Activated T-cell treated with anti-CD3 and anti-CD28 coated beads, Interleukin-2, amount 50 U/mL, for 4 hours (primary cell): ENCODE measurements around the gene ELFN1. TPM values are rescaled to one million over a fixed set of nuclear protein-coding genes. Genes with fewer than 3 reads are reported as not detected.
A peak's percentile ranks its signal among the peaks of the same experiment; 100 is the strongest.

ENCODE experiments used
- ATAC-seq, 2 donors: fragments of 200-7000 bp; cut with Tn5 transposase; one replicate each; pipeline ENCODE4 v1.10.0; 2021
- DNase-seq: peaks from one replicate; pipeline ENCODE4 v3.0.0-alpha.2; 2020
- H3K27me3 Mint-ChIP-seq: one replicate; pipeline ENCODE4 v1.8.0; 2021; ENCODE audit warnings: low read depth, mixed read lengths
- H3K36me3 Mint-ChIP-seq: one replicate; pipeline ENCODE4 v1.8.0; 2022; ENCODE audit warnings: mixed read lengths; ENCODE audit not compliant: insufficient read depth
- H3K4me1 Mint-ChIP-seq: one replicate; pipeline ENCODE4 v1.8.0; 2021; ENCODE audit warnings: low read depth, mixed read lengths
- H3K4me3 Mint-ChIP-seq: one replicate; pipeline ENCODE4 v1.8.0; 2021; ENCODE audit warnings: mild to moderate bottlenecking, moderate library complexity, mixed read lengths
- H3K9me3 Mint-ChIP-seq: one replicate; pipeline ENCODE4 v1.8.0; 2021; ENCODE audit warnings: mixed read lengths
- total RNA-seq, 3 donors: library from RNA; stranded (reverse); gene quantifications; one replicate each; pipeline ENCODE4 v1.2.1, GENCODE V29; 2021

Gene ELFN1
- total RNA-seq, 3 donors from 2014 or later, result 0.11 to 0.13 (median 0.13) TPM

DNA sequence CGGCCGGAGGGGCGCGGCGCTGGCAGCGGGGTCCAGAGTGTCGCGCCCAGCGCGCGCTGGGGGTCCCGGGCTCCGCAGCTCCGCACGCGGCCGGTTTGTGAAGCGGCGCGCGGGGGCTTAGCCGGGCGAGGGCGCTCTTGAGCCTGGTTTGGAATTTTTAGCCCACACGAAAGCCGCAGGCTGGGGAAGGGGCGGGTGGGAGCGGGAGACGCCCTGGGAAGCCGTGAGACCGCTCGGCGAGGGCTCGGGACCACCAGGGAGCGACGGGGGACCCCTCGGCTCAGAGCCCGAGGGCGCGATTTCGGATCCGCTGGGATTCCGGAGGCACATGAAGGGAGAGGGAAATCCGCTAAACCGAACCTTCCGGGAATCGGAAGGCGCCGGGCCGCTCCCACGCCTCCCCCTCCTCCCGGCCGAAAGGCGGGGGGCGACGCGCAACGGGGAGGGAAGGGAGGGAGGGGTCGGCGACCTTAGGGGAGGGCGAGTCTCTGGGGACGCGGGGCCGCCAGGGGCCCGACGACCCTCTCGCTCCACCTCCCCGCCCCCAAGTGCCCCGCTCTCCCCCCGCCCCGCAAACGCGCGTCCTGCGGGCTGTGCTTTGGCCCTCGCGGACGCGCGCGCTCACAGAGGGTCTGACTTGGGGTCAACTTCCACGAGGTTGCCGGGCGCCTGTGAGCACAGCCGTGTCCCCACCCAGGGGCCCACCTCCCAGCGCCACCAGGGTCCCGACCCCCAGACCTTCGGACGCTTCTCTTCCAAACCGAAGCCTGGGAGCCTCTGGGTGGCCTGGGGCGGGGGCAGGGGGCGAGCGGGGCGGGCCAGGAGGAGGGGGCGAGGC, 5.1 kb upstream of the ELFN1 start:
- DNase-seq, result peak; percentile 46
- Mint-ChIP-seq H3K9me3 (no peaks in the 10 kb centered on the region), H3K27me3 (peaks cover 40% of the 10 kb centered on the region), H3K4me1 (peaks cover 11% of the 10 kb centered on the region), H3K4me3 (no peak overlapping the region), H3K36me3 (no peaks in the 10 kb centered on the region)
- peak; percentile 16 to 25 for ATAC-seq

DNA sequence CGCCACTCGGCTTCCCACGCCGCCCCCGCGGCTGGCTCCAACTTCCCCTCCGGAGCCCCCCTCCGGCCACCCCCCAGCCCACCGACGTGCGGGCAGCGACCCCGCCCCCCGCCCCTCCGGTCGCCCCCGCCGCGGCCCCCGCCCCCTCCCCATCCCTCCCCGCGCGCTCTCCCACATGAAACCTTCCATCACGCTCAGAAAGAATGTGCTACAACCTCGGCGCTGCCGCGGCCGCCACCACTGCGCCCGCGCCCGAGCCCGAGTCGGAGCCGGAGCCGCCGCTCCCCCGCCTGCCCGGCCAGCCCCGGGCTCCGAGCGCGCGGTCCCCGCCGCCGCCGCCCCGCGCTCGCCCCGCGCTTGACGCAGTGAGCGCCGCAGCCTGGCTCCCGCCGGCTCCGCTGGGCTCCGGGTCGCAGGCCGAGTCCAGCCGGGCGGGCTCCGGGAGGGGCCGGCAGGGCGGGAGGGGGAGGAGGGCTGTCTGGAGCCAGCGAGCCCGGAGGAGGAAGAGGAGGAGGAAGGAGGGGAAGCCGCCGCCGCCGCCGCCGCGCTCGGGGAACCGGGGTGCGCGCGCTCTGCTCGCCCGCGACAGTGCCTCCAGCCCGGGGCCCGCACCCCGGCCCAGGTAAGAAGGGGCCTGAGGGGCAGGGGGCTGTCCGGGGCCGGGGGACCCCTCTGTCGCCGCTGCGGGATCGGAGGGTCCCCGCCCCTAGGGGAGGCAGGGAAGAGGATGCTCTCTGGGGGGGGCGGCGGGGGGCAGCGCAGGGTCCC, 4.3 kb upstream of the ELFN1 start:
- DNase-seq, result no peak

DNA sequence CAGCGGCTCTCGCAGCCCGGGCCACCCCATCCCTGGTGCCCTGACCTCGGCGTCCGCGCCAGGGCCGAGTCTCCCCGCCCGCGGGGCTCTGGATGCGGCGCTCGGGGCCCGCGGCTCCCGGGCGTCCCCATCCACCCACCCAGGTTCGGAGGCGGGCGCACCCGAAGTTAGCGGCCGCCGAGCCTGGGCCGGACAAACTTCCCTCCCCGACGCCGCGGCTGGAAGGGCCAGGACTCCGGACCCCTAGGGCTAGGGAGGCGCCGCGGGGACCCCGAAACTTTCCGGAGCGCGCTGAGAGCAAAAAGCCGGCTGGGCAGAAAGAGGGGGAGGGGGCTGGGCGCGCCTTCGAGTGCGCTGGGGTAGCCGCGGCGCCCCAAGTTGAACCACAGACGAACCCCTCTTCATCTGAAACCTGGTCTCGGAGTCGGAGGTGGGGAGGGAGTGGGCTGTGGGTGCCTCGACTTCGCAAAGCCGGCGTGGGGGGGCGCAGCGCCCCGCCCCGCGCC, 3.7 kb upstream of the ELFN1 start:
- no peak overlapping the region for H3K4me3 Mint-ChIP-seq
- peak in 1 of 2 donors; percentile 21 for ATAC-seq
- H3K9me3 Mint-ChIP-seq, result no peaks in the 10 kb centered on the region
- H3K4me1 Mint-ChIP-seq, result peaks cover 11% of the 10 kb centered on the region
- no peak for DNase-seq
- H3K36me3 Mint-ChIP-seq, result no peaks in the 10 kb centered on the region
- H3K27me3 Mint-ChIP-seq, result peaks cover 39% of the 10 kb centered on the region

More for the DNA sequence above, 4.3 kb upstream of the ELFN1 start:
- H3K4me1 Mint-ChIP-seq, result peaks cover 11% of the 10 kb centered on the region
- H3K27me3 Mint-ChIP-seq, result peaks cover 33% of the 10 kb centered on the region
- H3K9me3 Mint-ChIP-seq, result no peaks in the 10 kb centered on the region
- no peak overlapping the region for H3K4me3 Mint-ChIP-seq
- peak; percentile 25 to 31 for ATAC-seq
- no peaks in the 10 kb centered on the region for H3K36me3 Mint-ChIP-seq

DNA sequence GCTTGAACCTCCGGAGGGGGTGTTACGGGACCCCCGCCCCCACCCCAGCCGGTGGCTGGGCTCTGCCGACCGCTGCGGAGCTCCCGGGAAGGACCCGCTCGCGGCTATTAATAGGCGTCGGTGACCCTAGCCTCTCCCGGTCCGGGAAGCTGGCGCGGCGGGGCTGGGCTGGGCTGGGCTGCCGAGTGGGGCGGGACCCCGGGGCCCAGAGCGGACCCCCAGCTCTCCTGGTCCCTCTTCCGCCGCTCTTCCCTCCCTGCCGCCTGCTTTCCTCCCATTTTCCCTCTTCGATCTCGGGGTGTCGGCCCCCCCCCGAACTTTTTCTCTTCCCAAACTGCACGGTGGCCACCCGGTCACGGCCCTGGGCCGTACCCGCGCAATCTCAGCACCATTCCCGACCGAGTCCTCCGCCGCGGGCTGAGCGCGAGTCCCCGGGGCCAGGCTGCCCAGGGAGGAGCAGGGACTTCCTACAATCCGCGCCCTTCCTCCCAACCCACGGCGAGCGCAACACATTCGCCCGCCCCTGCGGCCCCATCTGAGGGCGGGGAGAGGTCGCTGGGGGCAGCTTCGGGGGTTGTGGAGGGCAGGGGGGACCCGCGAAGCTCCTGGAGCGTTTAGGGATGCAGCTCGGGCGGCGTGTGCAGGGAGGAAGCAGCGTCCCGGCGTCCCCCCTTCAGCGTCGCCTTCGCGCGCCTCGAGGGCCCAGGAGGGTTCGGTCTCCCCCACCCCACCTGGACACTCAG, 3.1 kb upstream of the ELFN1 start:
- H3K4me1 Mint-ChIP-seq, result peaks cover 11% of the 10 kb centered on the region
- ATAC-seq, result no peak
- H3K4me3 Mint-ChIP-seq, result peak overlapping the region; percentile 63
- peaks cover 40% of the 10 kb centered on the region for H3K27me3 Mint-ChIP-seq
- no peaks in the 10 kb centered on the region for H3K9me3 Mint-ChIP-seq
- no peak for DNase-seq
- no peaks in the 10 kb centered on the region for H3K36me3 Mint-ChIP-seq

DNA sequence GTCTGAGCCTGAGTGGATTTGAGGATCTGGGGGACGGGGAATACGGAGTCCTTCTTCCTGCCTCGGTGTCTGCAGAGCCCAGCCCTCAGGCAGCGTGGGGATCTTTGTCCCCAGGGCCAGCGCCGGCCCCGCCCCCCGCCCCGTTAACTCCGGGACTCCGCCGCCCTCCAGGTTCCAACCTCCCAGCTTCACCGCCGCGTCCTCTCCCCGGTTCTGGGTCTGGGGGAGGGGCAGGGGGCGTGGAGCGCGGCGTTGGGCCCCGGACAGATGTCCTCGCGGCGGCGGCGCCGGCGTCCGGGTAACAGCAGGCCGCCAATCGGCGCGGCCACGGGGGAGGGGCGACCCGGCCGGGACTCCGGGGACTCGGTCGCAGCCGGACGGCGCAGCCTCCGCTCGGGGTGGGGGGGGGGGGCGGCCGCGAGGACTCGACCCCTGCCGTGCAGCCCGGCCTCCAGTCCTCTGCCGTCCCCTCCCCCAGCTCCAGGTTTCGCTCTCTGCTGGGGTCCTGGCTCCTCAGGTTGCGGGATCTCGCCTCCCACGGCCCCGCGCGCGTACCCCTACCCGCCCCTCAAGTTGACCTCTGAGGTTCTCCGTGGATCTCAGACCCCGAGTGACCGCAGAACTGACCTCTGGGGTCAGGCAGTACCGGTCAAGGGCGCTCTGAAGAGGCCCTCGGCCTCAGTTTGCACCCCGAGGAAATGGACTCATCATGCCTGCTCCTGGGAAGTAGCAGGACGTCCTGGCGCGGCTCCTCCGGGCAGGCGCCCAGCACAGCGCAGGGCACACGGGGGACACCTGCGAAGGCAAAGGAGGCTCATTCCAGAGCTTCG, 2.3 kb upstream of the ELFN1 start:
- H3K27me3 Mint-ChIP-seq, result peaks cover 39% of the 10 kb centered on the region
- no peak for ATAC-seq
- H3K9me3 Mint-ChIP-seq, result no peaks in the 10 kb centered on the region
- no peaks in the 10 kb centered on the region for H3K36me3 Mint-ChIP-seq
- no peak for DNase-seq
- peaks cover 11% of the 10 kb centered on the region for H3K4me1 Mint-ChIP-seq
- H3K4me3 Mint-ChIP-seq, result peak overlapping the region; percentile 61

DNA sequence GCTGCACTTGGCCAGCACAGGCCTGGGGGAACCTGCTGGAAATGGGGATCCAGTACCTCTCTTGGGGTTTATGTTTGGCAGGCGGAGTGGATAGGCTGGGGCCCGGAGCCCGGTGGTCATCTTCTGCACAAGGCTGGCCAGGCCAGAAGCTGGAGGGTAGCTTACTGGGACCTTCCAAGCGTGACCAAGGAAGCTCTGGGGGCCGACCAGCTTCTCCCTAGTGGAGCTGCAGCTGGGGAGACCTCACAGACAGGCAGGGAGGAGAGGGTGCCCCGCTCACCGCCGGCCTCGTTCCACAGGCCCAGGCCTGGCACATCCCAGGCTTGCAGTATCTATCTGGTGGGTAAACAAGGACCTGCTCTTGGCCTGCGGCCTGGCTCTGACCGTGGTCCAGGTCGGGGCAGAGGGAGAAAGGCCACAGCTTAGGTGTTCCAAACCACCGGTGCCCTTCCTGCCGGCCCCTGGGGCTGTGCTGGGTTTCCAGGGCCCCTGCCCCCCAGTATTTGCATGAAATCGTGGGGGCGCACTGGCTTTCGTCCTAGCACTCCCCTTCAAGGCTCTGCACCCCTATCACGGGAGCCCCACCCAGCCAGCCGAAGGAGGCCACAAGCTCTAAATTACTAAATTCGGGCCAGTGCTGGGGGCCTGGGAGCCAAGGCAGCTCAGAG, 1.5 kb upstream of the ELFN1 start:
- no peak for DNase-seq
- no peak for ATAC-seq
- no peaks in the 10 kb centered on the region for H3K9me3 Mint-ChIP-seq
- H3K27me3 Mint-ChIP-seq, result peaks cover 37% of the 10 kb centered on the region
- peak overlapping the region; percentile 61 for H3K4me3 Mint-ChIP-seq
- peaks cover 11% of the 10 kb centered on the region for H3K4me1 Mint-ChIP-seq
- H3K36me3 Mint-ChIP-seq, result no peaks in the 10 kb centered on the region

DNA sequence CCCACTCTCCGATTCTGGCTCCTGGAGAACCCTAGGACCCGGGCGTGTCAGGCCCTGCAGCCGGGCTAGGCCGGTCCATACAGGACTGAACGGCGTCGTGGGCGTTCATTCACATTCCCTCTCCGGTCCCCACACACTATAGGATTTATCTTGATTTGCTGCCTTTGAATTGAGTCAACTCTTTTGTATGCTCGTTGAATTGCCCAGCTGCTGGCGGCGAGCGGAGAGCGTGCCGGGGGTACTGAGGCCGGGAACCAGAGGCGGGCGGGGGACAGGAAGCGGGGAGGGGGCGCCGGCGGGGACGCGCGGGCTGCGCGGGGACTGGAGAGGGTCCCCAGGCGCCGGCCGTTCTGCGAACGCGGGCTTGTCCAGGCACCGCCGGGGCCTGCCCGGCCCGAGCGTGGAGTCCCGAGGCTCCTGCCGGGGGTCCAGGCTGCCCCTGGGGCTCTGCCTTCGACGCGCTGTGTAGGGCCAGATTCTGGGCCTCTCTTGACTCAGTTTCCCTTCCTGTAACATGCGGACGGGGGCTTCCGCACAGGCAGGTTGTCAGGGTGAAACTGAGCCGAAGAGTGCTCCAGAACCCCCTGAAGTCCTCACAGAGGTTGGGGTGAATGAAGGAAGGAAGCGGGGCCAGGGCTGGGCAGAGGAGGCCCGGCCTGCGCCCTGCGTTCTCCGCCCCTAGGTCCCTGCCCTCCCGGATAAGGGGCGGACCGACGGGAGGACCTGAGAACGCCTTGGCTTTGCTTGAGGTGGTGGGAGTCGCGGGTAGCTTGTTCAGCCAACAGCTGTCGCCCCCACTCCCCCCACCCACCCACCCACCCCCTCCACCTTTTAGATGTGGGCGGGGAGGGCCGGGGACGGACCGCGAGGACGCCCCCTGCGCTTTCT, 769 bp upstream of the ELFN1 start:
- Mint-ChIP-seq H3K27me3 (peaks cover 40% of the 10 kb centered on the region), H3K9me3 (no peaks in the 10 kb centered on the region), H3K4me3 (peak overlapping the region; percentile 35), H3K4me1 (peaks cover 11% of the 10 kb centered on the region), H3K36me3 (no peaks in the 10 kb centered on the region)
- DNase-seq (no peak), ATAC-seq (no peak)

DNA sequence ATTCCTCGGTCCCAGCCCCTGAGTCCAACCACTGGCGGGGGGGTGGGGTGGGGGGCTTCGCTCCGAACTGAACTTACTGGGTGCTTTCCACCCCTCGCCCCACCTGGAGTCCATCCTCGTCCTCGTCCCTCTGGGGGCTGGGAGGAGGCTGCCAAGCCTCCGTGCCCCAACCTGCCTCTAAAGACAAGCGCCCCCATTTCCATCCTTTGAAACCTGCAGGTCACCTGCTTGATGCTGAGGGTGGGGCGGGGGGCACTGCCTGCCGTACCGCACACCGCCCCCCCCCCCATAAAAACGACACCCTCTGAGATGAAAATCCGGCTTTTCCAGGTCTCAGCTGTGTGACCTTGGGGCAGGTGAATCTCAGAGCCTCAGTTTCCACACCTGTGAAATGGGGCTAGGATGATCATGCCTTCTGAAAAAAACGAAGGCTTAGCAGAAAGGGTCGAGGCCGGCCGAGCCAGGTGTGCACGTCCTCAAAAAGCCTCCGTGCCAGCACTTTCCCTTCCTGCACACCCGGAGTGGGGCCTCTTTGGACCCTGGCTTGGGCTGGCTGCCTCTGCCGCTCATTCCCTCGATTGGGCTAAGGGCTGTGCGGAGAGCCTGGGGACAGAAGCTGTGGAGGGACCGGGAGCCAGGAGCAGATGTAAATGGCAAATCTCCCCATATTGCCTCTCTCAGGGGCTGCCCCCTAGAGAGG, 967 bp downstream of the ELFN1 start:
- DNase-seq (no peak), ATAC-seq (no peak)
- H3K9me3 Mint-ChIP-seq, result no peaks in the 10 kb centered on the region
- H3K4me1 Mint-ChIP-seq, result peaks cover 11% of the 10 kb centered on the region
- peaks cover 41% of the 10 kb centered on the region for H3K27me3 Mint-ChIP-seq
- no peaks in the 10 kb centered on the region for H3K36me3 Mint-ChIP-seq
- no peak overlapping the region for H3K4me3 Mint-ChIP-seq

DNA sequence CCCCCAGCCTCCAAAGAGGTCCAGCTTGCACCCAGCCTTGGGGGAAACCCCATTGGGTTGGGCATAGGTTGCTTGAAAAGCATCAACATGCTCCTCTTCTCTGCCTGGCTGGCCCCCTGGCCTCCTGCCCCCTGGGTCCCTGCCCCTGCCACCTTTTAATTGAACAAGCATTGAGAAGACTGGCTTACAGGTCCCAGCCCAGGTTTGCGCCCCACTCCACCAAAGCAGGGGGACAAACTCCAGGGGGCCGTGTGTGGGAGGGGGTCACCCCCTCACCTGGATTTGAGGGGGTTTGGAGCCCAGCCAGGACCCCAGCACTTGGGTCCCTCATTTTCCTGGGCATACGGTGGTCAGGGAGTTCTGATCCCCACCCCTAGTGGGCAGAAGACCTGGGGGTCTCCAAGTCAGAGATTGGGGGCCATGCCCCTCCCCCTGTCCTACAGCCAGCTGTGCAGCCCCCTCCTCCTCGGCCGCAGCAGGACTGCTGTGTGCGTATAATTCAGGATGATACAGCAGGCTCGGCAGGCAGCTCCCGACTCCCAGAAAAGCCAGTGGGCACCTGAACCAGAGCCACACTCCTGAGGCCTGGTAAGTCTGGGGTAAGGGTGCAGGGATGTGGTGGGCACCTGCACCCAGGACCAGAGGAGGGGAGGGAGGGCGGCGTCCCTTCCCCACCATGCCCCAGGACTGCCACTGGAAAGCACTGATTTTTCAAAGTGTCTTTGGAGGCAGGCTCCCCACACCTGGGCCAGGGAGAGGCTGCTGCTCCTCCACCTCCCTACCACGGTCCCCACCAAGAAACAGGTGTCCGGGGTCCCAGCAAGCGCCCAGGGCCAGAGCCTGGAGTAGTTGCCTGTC, 1.7 kb downstream of the ELFN1 start:
- Mint-ChIP-seq H3K9me3 (no peaks in the 10 kb centered on the region), H3K4me3 (no peak overlapping the region), H3K36me3 (no peaks in the 10 kb centered on the region), H3K27me3 (peaks cover 46% of the 10 kb centered on the region), H3K4me1 (peaks cover 11% of the 10 kb centered on the region)
- DNase-seq, result no peak
- no peak for ATAC-seq

DNA sequence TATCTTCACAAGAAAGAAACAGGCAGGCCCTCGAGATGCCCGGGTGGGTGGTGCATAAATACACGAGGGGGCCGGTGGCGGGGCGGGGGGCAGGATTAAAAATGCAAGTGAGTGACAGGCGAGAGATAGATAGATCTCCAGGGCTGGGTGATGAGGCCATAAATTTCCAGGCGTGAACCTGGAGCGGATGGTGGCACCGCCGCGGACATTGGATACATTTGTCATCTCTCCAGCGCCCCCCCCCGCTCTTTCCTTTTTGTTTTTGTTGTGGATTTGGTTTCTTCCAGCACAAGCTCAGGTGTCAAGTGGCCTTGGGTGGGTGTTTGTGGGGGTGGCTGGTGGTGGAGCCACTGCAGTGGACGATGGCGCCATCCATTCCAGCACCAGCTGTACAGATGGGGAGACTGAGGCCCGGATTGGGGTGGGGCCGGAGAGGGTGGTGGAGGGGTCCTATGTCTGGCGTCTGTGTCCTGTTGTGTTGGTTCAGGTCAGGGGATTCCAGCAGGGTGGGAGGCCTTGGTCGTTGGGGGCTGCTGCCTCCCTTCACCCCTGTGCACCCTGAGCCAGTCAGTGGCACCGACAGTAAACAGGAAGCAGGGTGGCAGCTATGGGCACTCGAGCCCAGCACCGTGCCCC, 2.9 kb downstream of the ELFN1 start:
- peaks cover 9% of the 10 kb centered on the region for H3K4me1 Mint-ChIP-seq
- peaks cover 44% of the 10 kb centered on the region for H3K27me3 Mint-ChIP-seq
- no peaks in the 10 kb centered on the region for H3K36me3 Mint-ChIP-seq
- H3K9me3 Mint-ChIP-seq, result no peaks in the 10 kb centered on the region
- DNase-seq (no peak), ATAC-seq (no peak)
- H3K4me3 Mint-ChIP-seq, result no peak overlapping the region

DNA sequence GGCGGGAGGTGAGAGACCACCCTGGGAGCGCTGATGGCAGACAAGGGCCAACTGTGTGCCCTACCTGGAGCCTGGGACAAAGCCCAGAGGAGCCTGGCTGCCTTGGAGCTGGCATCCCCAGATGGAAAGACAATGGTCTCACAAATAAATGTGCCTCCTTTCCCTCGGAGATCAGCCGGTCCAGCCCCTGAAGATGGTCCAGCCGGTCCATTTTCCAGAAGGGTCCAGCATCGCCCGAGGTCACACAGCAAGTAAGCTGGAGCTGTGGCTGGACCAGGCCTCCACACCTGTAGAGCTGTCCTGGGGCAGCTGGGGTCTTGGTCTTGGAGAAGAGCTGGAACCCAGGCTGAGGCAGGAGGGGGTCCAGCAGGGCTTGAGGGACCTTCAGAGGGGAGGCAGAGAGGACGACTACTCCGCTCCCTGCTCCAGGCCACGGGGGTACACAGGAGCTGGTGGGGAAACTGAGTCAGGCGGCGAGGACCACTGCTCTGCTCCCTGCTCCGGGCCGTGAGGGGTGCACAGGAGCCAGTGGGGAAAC, 3.6 kb downstream of the ELFN1 start:
- H3K36me3 Mint-ChIP-seq, result no peaks in the 10 kb centered on the region
- no peak for DNase-seq
- no peak for ATAC-seq
- peaks cover 4% of the 10 kb centered on the region for H3K4me1 Mint-ChIP-seq
- peaks cover 37% of the 10 kb centered on the region for H3K27me3 Mint-ChIP-seq
- no peak overlapping the region for H3K4me3 Mint-ChIP-seq
- H3K9me3 Mint-ChIP-seq, result no peaks in the 10 kb centered on the region
